Measurements from ENCODE around the gene TSPAN3. TPM values are rescaled to one million over a fixed set of nuclear protein-coding genes. Genes with fewer than 3 reads are reported as not detected.

The TSPAN3 gene
- total RNA-seq, 2 experiments from 2014 or later = 35.2 to 47.2 TPM

DNA sequence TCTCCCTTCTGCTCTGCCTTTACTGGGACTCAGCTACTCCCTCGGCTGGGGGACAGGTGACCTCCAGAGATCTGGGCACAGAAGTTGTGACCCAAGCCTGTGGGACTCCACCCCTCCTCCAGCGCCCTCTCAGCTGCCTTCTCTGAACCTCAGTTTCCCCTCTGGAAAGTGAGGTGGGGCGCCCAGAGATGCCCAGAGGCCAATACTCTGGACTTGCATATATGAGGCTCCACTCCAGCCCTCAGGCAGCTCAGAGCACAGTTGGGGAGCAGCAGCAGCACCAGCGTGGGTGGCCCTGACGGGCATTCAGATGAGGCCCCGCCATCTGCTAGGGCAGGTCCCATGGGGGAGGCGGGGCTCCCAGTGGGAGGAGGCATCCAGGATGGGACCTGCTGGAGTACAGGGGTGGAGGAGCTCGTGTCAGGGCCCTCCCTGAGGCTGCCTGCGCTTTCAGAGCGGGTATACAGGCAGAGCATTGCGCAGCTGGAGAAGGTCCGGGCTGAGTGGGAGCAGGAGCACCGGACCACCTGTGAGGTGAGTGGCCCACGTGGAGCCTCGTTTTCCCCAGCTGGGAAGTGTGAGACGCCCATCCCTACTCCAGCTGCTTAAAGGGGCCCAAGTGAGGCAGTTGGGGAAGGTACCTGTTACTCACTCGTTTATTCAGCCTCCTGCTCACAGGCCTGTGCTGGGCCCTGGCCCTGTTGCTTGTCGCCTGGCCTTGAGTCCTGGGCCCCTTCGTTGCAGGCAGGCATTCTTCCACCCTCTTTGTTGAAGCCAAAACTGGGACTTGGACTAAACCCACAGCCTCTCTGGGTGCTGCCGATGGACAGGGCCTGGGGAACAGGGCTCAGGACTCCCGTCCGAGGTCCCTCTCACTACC lies 40.6 kb downstream of the TSPAN3 start:
- intact Hi-C loops (cut with micrococcal nuclease; ENCODE audit: unreplicated experiment) = loop anchor here (2.0 kb wide), 1 partner anchor 57 kb away; no protein-coding TSS in a partner anchor
- Histone ChIP-seq H3K79me2 (ENCODE audit: insufficient read depth, low read depth, low read length) (no peaks in the 10 kb centered on the region), H3K4me1 (ENCODE audit: insufficient read depth, low read length, poor library complexity, severe bottlenecking) (peaks cover 4% of the 10 kb centered on the region), H3K4me2 (ENCODE audit: low read length) (no peak overlapping the region), H3K9me3 (ENCODE audit: low read length) (no peaks in the 10 kb centered on the region), H3K4me3 (ENCODE audit: low read depth, low read length, poor library complexity, severe bottlenecking) (no peak overlapping the region), H2AFZ (ENCODE audit: low read length) (no peak overlapping the region), H3K27ac (ENCODE audit: low read depth, low read length, poor library complexity, severe bottlenecking) (no peak overlapping the region), H3K36me3 (ENCODE audit: insufficient read depth, low read length) (no peaks in the 10 kb centered on the region), H4K20me1 (ENCODE audit: insufficient read depth, low read length) (no peaks in the 10 kb centered on the region), H3K9me2 (ENCODE audit: insufficient read depth, low read length) (no peaks in the 10 kb centered on the region)
- ChIA-PET CTCF (ENCODE audit: unreplicated experiment) (interaction anchor here (1.2 kb wide), 1 partner anchor 11 kb away, joined by 4 read pairs; no protein-coding TSS in a partner anchor), POLR2A (no interaction called here)
- BruUV-seq (replicated peaks) = no TSS peak
- TF ChIP-seq EZH2phosphoT487 (IDR thresholded peaks at IDR 0.05; ENCODE audit: borderline replicate concordance, low read depth, low read length) = no peak
- TF ChIP-seq, protein P1, sequence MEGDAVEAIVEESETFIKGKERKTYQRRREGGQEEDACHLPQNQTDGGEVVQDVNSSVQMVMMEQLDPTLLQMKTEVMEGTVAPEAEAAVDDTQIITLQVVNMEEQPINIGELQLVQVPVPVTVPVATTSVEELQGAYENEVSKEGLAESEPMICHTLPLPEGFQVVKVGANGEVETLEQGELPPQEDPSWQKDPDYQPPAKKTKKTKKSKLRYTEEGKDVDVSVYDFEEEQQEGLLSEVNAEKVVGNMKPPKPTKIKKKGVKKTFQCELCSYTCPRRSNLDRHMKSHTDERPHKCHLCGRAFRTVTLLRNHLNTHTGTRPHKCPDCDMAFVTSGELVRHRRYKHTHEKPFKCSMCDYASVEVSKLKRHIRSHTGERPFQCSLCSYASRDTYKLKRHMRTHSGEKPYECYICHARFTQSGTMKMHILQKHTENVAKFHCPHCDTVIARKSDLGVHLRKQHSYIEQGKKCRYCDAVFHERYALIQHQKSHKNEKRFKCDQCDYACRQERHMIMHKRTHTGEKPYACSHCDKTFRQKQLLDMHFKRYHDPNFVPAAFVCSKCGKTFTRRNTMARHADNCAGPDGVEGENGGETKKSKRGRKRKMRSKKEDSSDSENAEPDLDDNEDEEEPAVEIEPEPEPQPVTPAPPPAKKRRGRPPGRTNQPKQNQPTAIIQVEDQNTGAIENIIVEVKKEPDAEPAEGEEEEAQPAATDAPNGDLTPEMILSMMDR (conservative IDR thresholded peaks at IDR 0.05; ENCODE audit: low read length) = no peak
- DNase-seq (ENCODE audit: low spot score) = no peak

DNA sequence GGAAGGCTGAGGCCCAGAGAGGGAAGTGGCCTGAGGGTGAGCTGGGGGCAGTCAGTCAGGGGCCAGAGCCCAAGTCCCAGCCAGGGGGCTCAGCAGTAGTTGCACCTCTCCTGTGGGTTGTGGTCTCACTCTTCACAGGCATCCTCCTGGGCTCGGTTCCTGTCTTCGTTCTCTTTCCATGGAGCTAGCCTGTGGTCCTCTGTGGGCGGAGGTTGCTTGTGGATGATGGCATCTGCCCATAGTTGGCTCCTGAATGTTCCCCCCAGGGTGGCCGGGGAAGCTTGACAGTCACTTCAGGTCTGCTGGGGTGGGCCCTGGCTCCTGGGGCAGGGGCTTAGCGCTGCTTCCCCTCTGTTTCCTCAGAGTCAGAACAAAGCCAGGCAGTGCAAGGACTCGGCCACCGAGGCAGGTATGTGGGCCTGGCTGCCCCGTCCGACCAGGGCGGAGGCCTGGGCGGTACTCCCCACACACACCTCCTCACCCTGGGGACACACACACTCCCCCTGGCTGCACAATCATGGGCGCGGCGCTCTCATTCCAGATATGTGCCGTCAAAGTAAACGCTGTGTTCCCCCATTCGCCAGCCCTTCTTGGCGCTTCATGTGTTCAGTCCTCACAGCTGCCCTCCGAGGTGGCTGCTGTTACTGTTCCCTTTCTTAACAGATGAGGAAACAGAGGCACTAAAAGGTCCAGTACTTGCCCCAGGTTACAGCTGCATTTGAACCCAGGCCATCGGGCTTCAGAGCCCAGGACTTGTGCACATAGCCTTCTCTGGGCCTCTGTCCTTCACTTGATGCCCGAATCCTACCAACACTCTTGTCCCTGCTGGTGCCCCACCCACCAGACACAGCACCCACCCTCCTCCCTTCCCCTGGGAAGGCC lies 41.5 kb downstream of the TSPAN3 start:
- Histone ChIP-seq H3K4me2 (ENCODE audit: low read length) (no peak overlapping the region), H3K27ac (ENCODE audit: low read depth, low read length, poor library complexity, severe bottlenecking) (no peak overlapping the region), H3K4me1 (ENCODE audit: insufficient read depth, low read length, poor library complexity, severe bottlenecking) (peaks cover 4% of the 10 kb centered on the region), H3K4me3 (ENCODE audit: low read depth, low read length, poor library complexity, severe bottlenecking) (no peak overlapping the region), H2AFZ (ENCODE audit: low read length) (no peak overlapping the region), H3K9me3 (ENCODE audit: low read length) (no peaks in the 10 kb centered on the region), H3K9me2 (ENCODE audit: insufficient read depth, low read length) (no peaks in the 10 kb centered on the region), H3K36me3 (ENCODE audit: insufficient read depth, low read length) (no peaks in the 10 kb centered on the region), H3K79me2 (ENCODE audit: insufficient read depth, low read depth, low read length) (no peaks in the 10 kb centered on the region), H4K20me1 (ENCODE audit: insufficient read depth, low read length) (no peaks in the 10 kb centered on the region)
- no TSS peak for BruUV-seq (replicated peaks)
- ChIA-PET POLR2A (no interaction called here), CTCF (ENCODE audit: unreplicated experiment) (interaction anchor here (1.2 kb wide), 1 partner anchor 10 kb away, joined by 4 read pairs; no protein-coding TSS in a partner anchor)
- TF ChIP-seq EZH2phosphoT487 (IDR thresholded peaks at IDR 0.05; ENCODE audit: borderline replicate concordance, low read depth, low read length) = no peak
- TF ChIP-seq, protein P1 (conservative IDR thresholded peaks at IDR 0.05; ENCODE audit: low read length) = no peak
- DNase-seq (ENCODE audit: low spot score) = no peak
- intact Hi-C loops (cut with micrococcal nuclease; ENCODE audit: unreplicated experiment) = loop anchor here (2.0 kb wide), 1 partner anchor 57 kb away; no protein-coding TSS in a partner anchor

All from OCI-LY7 (cell line).